ENCODE data around the gene SCYGR1.
A peak's percentile ranks its signal among the peaks of the same experiment; 100 is the strongest.

SCYGR1 gene

DNA sequence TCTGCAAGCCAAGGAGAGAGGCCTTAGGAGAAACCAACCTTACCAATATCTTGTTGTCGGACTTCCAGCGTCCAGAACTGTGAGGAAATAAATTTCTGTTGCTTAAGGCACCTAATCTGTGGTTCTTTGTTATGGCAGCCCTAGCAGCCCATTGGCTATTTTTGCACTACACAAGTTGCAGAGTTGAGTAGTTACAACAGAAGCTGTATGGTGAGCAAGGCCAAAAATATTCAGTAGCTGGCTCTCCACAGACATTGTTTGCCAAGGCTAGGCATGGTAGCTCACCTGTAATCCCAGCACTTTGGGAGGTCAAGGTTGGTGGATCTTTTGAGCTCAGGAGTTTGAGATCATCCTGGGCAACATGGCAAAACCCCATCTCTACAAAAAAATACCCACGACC, 27.1 kb upstream of the SCYGR1 start:
- 100% methylated on average over 1 to 3 of the region's 3 CpGs for WGBS, 2 experiments (ENCODE audit: insufficient coverage in 2 of 2)
- H3K27ac ChIP-seq (ENCODE audit: low read depth, low read length, severe bottlenecking): no peak overlapping the region
- no peaks in the 10 kb centered on the region for H3K9me3 ChIP-seq (ENCODE audit: control insufficient read depth, low read length)
- no peak overlapping the region for H3K4me3 ChIP-seq (ENCODE audit: extremely low read depth, insufficient read depth, low read length, poor library complexity, severe bottlenecking)
- H3K36me3 ChIP-seq (ENCODE audit: control insufficient read depth, insufficient read depth, low read length): no peaks in the 10 kb centered on the region
- peaks cover 5% of the 10 kb centered on the region for H3K4me1 ChIP-seq (ENCODE audit: control insufficient read depth, insufficient read depth, low read length, poor library complexity, severe bottlenecking)

DNA sequence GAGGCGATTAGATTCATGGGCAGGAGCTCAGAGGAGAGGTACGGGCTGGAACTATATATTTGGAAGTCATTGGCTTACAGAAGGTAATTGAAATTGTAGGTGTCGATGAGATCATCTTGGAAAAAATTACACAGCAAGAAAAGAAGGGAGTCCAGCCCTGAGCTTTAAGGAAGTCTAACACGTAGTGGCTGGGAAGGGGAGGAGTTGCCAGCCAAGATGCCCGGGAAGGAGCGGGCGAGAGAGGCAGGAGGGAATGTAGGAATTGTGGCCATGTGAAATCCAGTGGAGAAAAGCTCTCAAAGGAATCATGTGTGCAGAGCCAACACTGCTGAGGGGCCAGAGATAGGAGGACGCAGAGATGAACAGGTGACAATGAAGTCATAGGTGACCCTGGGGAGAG, 25.6 kb upstream of the SCYGR1 start:
- Histone ChIP-seq H3K9me3 (ENCODE audit: control insufficient read depth, low read length) (no peaks in the 10 kb centered on the region), H3K4me1 (ENCODE audit: control insufficient read depth, insufficient read depth, low read length, poor library complexity, severe bottlenecking) (peaks cover 5% of the 10 kb centered on the region), H3K4me3 (ENCODE audit: extremely low read depth, insufficient read depth, low read length, poor library complexity, severe bottlenecking) (no peak overlapping the region), H3K27ac (ENCODE audit: low read depth, low read length, severe bottlenecking) (no peak overlapping the region), H3K36me3 (ENCODE audit: control insufficient read depth, insufficient read depth, low read length) (no peaks in the 10 kb centered on the region)
- 89 to 94% methylated on average over 8 of the region's 8 CpGs for WGBS, 2 experiments (ENCODE audit: insufficient coverage in 2 of 2)

DNA sequence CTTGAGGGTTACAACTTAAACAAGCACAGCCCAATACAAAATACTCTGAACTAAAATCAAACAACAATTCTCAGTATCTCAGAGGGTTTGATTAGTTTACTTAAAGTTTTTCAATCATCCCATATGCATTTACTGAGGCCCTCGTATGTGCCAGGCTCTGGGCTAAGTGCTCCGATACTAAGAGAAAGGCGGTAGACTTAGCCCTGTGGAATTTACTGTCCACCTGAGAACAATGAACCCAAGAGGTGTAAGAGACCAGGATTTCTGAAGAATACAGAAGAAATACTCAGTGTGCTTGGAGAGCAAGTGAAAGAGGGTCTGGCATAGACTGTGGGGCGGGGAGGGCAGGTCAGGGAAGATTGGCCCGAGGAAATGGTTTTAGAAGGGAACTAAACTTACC, 25.1 kb upstream of the SCYGR1 start:
- peaks cover 5% of the 10 kb centered on the region for H3K4me1 ChIP-seq (ENCODE audit: control insufficient read depth, insufficient read depth, low read length, poor library complexity, severe bottlenecking)
- H3K4me3 ChIP-seq (ENCODE audit: extremely low read depth, insufficient read depth, low read length, poor library complexity, severe bottlenecking): no peak overlapping the region
- H3K27ac ChIP-seq (ENCODE audit: low read depth, low read length, severe bottlenecking): no peak overlapping the region
- H3K9me3 ChIP-seq (ENCODE audit: control insufficient read depth, low read length): no peaks in the 10 kb centered on the region
- WGBS, 2 experiments (ENCODE audit: insufficient coverage in 2 of 2): 92 to 100% methylated on average over 1 to 3 of the region's 5 CpGs
- H3K36me3 ChIP-seq (ENCODE audit: control insufficient read depth, insufficient read depth, low read length): no peaks in the 10 kb centered on the region

DNA sequence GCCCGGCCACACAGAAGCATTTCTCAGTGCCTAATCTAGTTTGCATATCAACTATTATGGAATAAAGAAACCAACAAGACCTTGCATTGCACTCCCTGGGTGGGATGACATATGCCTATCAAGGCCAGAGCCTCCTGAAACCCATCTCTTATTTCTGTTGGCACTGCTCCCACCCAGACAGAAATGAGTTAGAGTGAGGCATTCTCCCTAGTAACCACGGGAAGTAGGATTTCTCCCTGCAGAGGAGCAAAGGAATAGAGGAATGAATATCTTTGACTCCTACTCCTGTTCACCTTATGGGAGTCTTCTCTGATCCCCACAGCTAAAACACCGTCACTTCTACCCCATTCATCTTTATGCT, 24.2 kb upstream of the SCYGR1 start:
- no peaks in the 10 kb centered on the region for H3K9me3 ChIP-seq (ENCODE audit: control insufficient read depth, low read length)
- no peak overlapping the region for H3K27ac ChIP-seq (ENCODE audit: low read depth, low read length, severe bottlenecking)
- H3K4me3 ChIP-seq (ENCODE audit: extremely low read depth, insufficient read depth, low read length, poor library complexity, severe bottlenecking): no peak overlapping the region
- H3K36me3 ChIP-seq (ENCODE audit: control insufficient read depth, insufficient read depth, low read length): no peaks in the 10 kb centered on the region
- 60 to 71% methylated on average over 2 of the region's 3 CpGs for WGBS, 2 experiments (ENCODE audit: insufficient coverage in 2 of 2)
- H3K4me1 ChIP-seq (ENCODE audit: control insufficient read depth, insufficient read depth, low read length, poor library complexity, severe bottlenecking): peaks cover 5% of the 10 kb centered on the region

DNA sequence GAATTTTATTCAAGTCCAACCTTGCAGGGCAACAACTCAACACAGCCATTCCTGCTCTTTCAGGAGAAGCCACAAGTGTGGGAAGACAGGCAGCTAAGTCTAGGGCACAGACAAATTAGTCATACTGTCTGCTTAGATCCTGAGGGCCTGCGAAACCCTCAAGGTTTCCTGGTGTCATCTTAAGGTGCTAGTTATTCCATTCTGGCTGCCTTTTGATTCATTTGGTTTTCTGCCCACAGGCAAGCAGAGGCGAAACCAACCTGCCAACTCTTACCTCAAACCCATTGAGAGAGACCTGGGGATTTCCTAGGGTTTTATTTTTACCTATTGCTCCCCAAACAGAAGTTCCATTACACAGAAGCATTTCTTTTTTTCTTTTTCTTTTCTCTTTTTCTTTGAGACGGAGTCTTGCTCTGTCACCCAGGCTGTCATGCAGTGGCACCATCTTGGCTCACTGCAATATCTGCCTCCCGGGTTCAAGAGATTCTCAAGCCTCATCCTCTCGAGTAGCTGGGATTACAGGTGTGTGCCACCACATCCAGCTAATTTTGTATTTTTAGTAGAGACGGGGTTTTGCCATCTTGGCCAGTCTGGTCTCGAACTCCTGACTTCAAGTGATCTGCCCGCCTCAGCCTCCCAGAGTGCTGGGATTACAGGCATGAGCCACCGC, 23.7 kb upstream of the SCYGR1 start:
- Histone ChIP-seq H3K9me3 (ENCODE audit: control insufficient read depth, low read length) (no peaks in the 10 kb centered on the region), H3K4me3 (ENCODE audit: extremely low read depth, insufficient read depth, low read length, poor library complexity, severe bottlenecking) (no peak overlapping the region), H3K27ac (ENCODE audit: low read depth, low read length, severe bottlenecking) (no peak overlapping the region), H3K4me1 (ENCODE audit: control insufficient read depth, insufficient read depth, low read length, poor library complexity, severe bottlenecking) (peaks cover 10% of the 10 kb centered on the region), H3K36me3 (ENCODE audit: control insufficient read depth, insufficient read depth, low read length) (no peaks in the 10 kb centered on the region)
- 91 to 95% methylated on average over 9 of the region's 9 CpGs for WGBS, 2 experiments (ENCODE audit: insufficient coverage in 2 of 2)

DNA sequence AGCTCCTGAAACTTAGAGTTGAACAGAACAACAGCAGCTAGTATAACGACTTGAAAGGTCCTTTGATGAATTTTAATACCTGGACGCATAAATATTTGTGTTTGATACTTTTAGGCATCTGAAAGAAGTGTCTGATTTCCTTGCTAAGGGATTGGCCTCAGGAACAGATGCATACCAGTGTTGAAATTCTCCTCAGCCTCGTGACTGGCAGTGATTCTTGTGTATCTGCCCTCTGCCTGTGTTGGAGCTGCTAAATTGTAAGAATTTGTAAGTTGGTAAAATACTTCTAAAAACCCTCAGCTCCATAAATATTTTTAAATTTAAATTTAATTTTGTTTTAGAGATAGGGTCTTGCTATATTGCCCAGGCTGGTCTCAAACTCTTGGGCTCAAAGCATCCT, 22.4 kb upstream of the SCYGR1 start:
- H3K4me3 ChIP-seq (ENCODE audit: extremely low read depth, insufficient read depth, low read length, poor library complexity, severe bottlenecking): no peak overlapping the region
- peaks cover 13% of the 10 kb centered on the region for H3K4me1 ChIP-seq (ENCODE audit: control insufficient read depth, insufficient read depth, low read length, poor library complexity, severe bottlenecking)
- no peaks in the 10 kb centered on the region for H3K36me3 ChIP-seq (ENCODE audit: control insufficient read depth, insufficient read depth, low read length)
- H3K27ac ChIP-seq (ENCODE audit: low read depth, low read length, severe bottlenecking): no peak overlapping the region
- H3K9me3 ChIP-seq (ENCODE audit: control insufficient read depth, low read length): no peaks in the 10 kb centered on the region
- 89 to 100% methylated on average over 2 of the region's 3 CpGs for WGBS, 2 experiments (ENCODE audit: insufficient coverage in 2 of 2)

DNA sequence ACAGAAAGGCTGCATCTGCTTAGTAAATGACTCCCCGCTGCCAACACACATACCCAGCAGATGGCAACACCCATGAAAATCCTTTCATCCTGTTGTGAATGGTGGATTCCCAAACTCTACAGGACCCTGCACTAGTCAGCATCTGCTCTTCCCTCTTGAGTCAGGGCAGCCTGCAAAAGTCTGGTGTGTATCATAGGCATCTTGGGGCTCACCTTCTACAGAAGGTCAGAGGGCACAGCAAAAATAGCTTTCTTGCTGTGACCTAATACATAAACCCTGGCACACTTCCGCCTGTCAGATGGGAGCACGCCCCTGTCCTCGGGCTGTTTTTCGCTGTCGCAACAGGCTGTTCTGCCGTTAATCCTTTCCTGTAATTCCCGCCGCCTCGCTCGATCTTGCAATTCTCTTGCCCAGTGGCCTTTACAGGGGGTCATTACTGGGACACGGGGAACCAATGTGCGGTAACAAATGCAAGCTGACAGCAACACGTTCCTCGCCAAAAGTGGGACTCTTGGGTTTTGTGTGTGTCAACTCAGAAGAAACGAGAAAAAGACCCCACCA, 19.9 kb upstream of the SCYGR1 start:
- Histone ChIP-seq H3K27ac (ENCODE audit: low read depth, low read length, severe bottlenecking) (no peak overlapping the region), H3K4me1 (ENCODE audit: control insufficient read depth, insufficient read depth, low read length, poor library complexity, severe bottlenecking) (peaks cover 13% of the 10 kb centered on the region), H3K36me3 (ENCODE audit: control insufficient read depth, insufficient read depth, low read length) (no peaks in the 10 kb centered on the region), H3K9me3 (ENCODE audit: control insufficient read depth, low read length) (no peaks in the 10 kb centered on the region), H3K4me3 (ENCODE audit: extremely low read depth, insufficient read depth, low read length, poor library complexity, severe bottlenecking) (no peak overlapping the region)
- WGBS, 2 experiments (ENCODE audit: insufficient coverage in 2 of 2): 94 to 97% methylated on average over 15 of the region's 16 CpGs

DNA sequence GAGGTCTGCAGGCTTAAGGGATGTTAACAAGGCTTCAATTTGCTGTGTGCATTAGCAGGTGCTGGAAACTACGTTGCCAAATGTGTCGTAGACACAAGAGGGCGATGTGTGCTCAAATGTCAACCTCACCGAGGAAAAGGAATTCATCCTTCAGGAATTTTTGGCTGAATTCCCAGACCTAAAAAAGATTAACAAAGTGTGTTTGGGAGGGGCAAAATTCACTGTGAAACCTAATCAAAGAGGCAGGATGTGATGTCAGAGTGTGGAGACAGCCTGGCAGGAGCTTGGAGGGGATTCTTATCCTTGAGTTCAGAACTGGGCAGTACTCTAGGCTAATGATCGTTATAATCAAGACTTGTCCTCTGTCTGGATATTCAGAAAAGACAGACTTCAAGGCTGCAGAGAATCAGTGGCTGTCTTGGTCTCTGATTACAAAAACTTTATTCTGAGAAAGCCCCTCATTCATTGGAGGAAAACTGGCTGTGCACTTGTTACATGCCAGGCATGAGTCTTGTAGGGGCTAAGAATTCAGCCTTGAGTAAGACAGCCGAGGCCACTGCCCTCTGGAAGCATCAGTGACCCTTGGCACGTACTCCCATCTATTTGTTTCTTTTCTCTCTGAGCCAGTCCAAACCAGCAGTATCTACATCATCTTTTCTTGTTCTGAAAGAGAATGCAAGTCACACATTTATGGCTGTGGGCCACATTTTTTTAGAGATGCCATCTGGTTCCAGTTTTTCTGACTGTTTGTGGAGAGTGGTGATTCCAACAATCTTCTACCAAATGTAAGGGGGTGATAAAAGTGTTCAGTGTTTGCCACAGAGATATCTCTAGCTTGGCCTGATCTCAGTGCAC, 18.7 kb upstream of the SCYGR1 start:
- Histone ChIP-seq H3K36me3 (ENCODE audit: control insufficient read depth, insufficient read depth, low read length) (no peaks in the 10 kb centered on the region), H3K9me3 (ENCODE audit: control insufficient read depth, low read length) (no peaks in the 10 kb centered on the region), H3K4me3 (ENCODE audit: extremely low read depth, insufficient read depth, low read length, poor library complexity, severe bottlenecking) (no peak overlapping the region), H3K4me1 (ENCODE audit: control insufficient read depth, insufficient read depth, low read length, poor library complexity, severe bottlenecking) (peaks cover 13% of the 10 kb centered on the region), H3K27ac (ENCODE audit: low read depth, low read length, severe bottlenecking) (peak overlapping the region; percentile 85)
- WGBS, 2 experiments (ENCODE audit: insufficient coverage in 2 of 2): 36 to 39% methylated on average over 7 of the region's 7 CpGs

DNA sequence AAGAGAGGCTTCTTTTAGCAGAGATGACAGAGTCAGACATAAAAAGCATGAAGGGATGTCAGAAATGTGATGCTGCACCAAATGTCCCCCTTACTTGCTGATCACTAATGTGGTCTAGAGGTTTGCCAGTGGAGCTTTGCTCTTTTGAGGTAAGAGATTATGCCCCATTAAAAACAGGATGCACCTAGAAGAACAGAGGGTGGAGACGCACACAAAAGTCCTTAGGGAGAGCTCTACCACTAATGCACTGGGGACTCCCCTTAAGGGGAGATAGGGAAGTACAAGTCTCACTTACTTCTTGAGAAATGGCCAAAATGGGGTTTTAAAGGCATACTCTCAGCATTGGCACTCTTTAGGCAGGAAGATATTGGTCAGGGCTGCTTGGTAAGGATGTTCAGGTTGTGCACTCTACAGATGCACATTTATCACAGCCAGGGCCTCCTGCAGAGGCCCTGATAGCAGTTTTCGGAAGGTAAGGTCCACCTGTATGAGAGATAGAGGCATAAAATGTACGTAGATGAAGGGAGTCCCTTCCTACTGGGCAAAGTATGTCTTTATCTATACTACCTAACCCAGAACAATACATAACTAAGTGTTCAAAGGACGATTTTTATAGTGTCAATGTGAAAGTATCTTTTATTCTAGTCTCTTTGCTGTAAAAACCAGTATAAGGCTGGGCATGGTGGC, 17.0 kb upstream of the SCYGR1 start:
- H3K4me1 ChIP-seq (ENCODE audit: control insufficient read depth, insufficient read depth, low read length, poor library complexity, severe bottlenecking): peaks cover 8% of the 10 kb centered on the region
- H3K9me3 ChIP-seq (ENCODE audit: control insufficient read depth, low read length): no peaks in the 10 kb centered on the region
- no peak overlapping the region for H3K4me3 ChIP-seq (ENCODE audit: extremely low read depth, insufficient read depth, low read length, poor library complexity, severe bottlenecking)
- no peaks in the 10 kb centered on the region for H3K36me3 ChIP-seq (ENCODE audit: control insufficient read depth, insufficient read depth, low read length)
- H3K27ac ChIP-seq (ENCODE audit: low read depth, low read length, severe bottlenecking): no peak overlapping the region
- no CpG with 5 or more reads among the region's 4 CpGs for WGBS, 2 experiments (ENCODE audit: insufficient coverage in 2 of 2)

DNA sequence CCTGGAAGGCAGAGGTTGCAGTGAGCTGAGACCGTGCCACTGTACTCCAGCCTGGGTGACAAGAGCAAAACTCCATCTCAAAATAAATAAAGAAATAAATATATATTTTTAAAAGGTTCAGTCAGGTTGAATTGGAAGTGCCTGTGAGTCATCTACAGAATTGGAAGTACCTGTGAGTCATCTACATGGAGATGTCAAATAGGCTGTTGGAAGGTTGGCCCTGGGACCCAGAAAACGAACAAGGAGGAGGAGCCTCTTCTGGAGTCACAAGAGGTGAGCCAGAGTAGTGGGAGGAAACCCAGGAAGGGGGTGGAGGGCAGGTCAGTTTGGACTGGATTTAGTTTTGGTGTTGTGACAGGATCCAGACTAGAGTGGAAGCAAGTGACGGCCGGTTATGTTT, 15.2 kb upstream of the SCYGR1 start:
- H3K4me1 ChIP-seq (ENCODE audit: control insufficient read depth, insufficient read depth, low read length, poor library complexity, severe bottlenecking): peaks cover 8% of the 10 kb centered on the region
- no peaks in the 10 kb centered on the region for H3K36me3 ChIP-seq (ENCODE audit: control insufficient read depth, insufficient read depth, low read length)
- WGBS, 2 experiments (ENCODE audit: insufficient coverage in 2 of 2): 82 to 86% methylated on average over 1 of the region's 4 CpGs
- no peak overlapping the region for H3K27ac ChIP-seq (ENCODE audit: low read depth, low read length, severe bottlenecking)
- H3K9me3 ChIP-seq (ENCODE audit: control insufficient read depth, low read length): no peaks in the 10 kb centered on the region
- no peak overlapping the region for H3K4me3 ChIP-seq (ENCODE audit: extremely low read depth, insufficient read depth, low read length, poor library complexity, severe bottlenecking)

Data from mesodermal cell (in vitro differentiated cells).